Smooth muscle cell (in vitro differentiated cells): ENCODE results near the gene RTL1. TPM values are rescaled to one million over a fixed set of nuclear protein-coding genes. Genes with fewer than 3 reads are reported as not detected.

ENCODE experiments used
- DNase-seq: peaks from one replicate; lab custom pipeline; 2025; ENCODE audit not compliant: unreplicated experiment; lab: John Stamatoyannopoulos, UW
- H2AFZ ChIP-seq: fragments of 200-600 bp; sonication (generic); 2 replicates; pipeline ENCODE4 v1.6.0; 2016; ENCODE audit warnings: antibody characterized with exemption, low read depth, mild to moderate bottlenecking
- H3F3A ChIP-seq: fragments of 200-600 bp; sonication (generic); 2 replicates; pipeline ENCODE4 v1.6.0; 2017; ENCODE audit warnings: antibody characterized with exemption, low read depth
- H3K27ac ChIP-seq: fragments of 200-600 bp; sonication (generic); 2 replicates; pipeline ENCODE4 v1.5.1; 2016; ENCODE audit warnings: low read depth, mild to moderate bottlenecking
- H3K27me3 ChIP-seq: fragments of 200-600 bp; sonication (generic); 2 replicates; pipeline ENCODE4 v1.6.1; 2016; ENCODE audit warnings: low read depth, mild to moderate bottlenecking
- H3K36me3 ChIP-seq: fragments of 200-600 bp; sonication (generic); 2 replicates; pipeline ENCODE4 v1.5.1; 2016; ENCODE audit warnings: low read depth
- H3K4me1 ChIP-seq: fragments of 200-600 bp; sonication (generic); 2 replicates; pipeline ENCODE4 v1.5.1; 2016; ENCODE audit warnings: low read depth
- H3K4me2 ChIP-seq: fragments of 200-600 bp; sonication (generic); 2 replicates; pipeline ENCODE4 v1.6.0; 2016; ENCODE audit warnings: mild to moderate bottlenecking
- H3K4me3 ChIP-seq: fragments of 200-600 bp; sonication (generic); 2 replicates; pipeline ENCODE4 v1.5.1; 2016; ENCODE audit warnings: mild to moderate bottlenecking
- H3K79me2 ChIP-seq: fragments of 200-600 bp; sonication (generic); 2 replicates; pipeline ENCODE4 v1.6.0; 2016; ENCODE audit warnings: low read depth, mild to moderate bottlenecking
- H3K9ac ChIP-seq: fragments of 200-600 bp; sonication (generic); 2 replicates; pipeline ENCODE4 v1.6.0; 2016; ENCODE audit warnings: low read depth
- H3K9me3 ChIP-seq: fragments of 200-600 bp; sonication (generic); replicated peaks from 2 replicates; pipeline ENCODE4 v1.5.1; 2016; ENCODE audit warnings: low read depth
- H4K20me1 ChIP-seq: fragments of 200-600 bp; sonication (generic); 2 replicates; pipeline ENCODE4 v1.6.0; 2016; ENCODE audit warnings: low read depth
- WGBS: methylation state at CpG from one replicate; pipeline ENCODE4 v1.1.7; 2016; ENCODE audit warnings: low lambda C conversion rate; 5-methylcytosine and 5-hydroxymethylcytosine counted together
- polyA plus RNA-seq: library from polyadenylated mRNA; unstranded; fragments of >200 nt; fragmentation: Nextera tagmentation; extraction: Ambion mirVana; gene quantifications from 2 replicates; pipeline ENCODE4 v1.2.1, GENCODE V29; 2016
- total RNA-seq: library from RNA; depleted of rRNA; stranded (reverse); fragments of >200 nt; gene quantifications from 2 replicates; pipeline ENCODE4 v1.2.3, GENCODE V29; 2014
- TF ChIP-seq, protein P1 (sequence below): fragments of 200-600 bp; sonication (generic); IDR thresholded peaks from 2 replicates; pipeline ENCODE4 v1.5.1; 2017; ENCODE audit warnings: borderline replicate concordance, mild to moderate bottlenecking, antibody characterized with exemption; ENCODE audit not compliant: insufficient read depth, poor library complexity, severe bottlenecking

The RTL1 gene
- total and polyA plus RNA-seq, 2 experiments from 2014 or later: 6.7 to 13.9 TPM

DNA sequence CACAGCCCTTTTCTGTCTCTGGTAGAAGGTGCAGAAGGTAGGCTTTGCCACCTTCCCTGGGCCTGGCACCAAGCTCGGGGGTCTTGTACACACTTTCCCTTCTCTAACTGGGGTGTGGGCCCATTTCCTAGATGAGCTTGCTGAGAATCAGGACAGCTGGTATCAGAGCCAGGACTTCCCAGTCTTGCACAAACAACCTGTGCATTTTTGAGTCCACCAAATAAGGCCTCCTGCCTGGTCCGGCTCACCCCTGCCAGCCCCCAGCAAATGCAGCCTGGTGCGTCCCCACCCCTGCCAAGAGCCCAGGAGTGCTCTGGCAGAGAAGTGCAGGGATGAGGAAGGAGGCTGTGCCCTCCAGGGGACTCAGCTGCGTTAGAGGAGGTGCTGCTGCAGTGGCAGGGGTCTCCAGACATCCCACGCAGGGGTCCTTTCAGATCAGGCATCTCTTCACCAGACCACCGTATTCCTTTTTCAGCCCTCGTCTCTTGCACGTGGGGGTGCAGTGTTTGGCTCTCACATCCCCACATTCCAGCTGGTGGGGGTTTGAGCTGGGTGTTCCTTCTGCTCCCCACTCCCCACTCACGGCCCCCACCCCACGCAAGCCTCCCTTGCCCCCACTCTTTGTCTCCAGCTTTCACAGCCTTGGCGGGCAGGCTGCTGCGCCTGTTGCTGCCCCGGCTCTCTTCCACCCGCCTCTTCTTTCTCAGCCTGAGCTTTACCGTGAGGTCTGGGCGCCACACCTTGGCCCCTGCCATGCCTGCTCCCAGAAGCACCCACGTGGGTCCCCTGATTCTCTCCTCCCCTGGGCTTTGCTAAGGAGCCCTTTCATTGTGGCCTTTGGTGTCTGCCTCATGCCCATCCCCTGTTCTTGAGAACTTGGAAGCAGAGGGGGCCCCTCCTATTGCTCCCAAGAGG is 45.3 kb downstream of the RTL1 start:
- DNase-seq: no peak
- H3K36me3 ChIP-seq: no peaks in the 10 kb centered on the region
- H3K9me3 ChIP-seq: no peaks in the 10 kb centered on the region
- H3K4me1 ChIP-seq: no peaks in the 10 kb centered on the region
- H2AFZ ChIP-seq: no peak overlapping the region
- no peak overlapping the region for H3K4me2 ChIP-seq
- no peak overlapping the region for H3K9ac ChIP-seq
- H3K79me2 ChIP-seq: no peaks in the 10 kb centered on the region
- H4K20me1 ChIP-seq: no peaks in the 10 kb centered on the region
- 89% methylated on average over 16 of the region's 17 CpGs for WGBS
- H3K27ac ChIP-seq: no peak overlapping the region
- H3F3A ChIP-seq: no peaks in the 10 kb centered on the region
- TF ChIP-seq, protein P1, sequence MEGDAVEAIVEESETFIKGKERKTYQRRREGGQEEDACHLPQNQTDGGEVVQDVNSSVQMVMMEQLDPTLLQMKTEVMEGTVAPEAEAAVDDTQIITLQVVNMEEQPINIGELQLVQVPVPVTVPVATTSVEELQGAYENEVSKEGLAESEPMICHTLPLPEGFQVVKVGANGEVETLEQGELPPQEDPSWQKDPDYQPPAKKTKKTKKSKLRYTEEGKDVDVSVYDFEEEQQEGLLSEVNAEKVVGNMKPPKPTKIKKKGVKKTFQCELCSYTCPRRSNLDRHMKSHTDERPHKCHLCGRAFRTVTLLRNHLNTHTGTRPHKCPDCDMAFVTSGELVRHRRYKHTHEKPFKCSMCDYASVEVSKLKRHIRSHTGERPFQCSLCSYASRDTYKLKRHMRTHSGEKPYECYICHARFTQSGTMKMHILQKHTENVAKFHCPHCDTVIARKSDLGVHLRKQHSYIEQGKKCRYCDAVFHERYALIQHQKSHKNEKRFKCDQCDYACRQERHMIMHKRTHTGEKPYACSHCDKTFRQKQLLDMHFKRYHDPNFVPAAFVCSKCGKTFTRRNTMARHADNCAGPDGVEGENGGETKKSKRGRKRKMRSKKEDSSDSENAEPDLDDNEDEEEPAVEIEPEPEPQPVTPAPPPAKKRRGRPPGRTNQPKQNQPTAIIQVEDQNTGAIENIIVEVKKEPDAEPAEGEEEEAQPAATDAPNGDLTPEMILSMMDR: no peak
- H3K27me3 ChIP-seq: no peaks in the 10 kb centered on the region
- no peak overlapping the region for H3K4me3 ChIP-seq

GRCh38 chr14:100857233-100857922 is 46.1 kb downstream of the RTL1 start:
- H2AFZ ChIP-seq: no peak overlapping the region
- no peaks in the 10 kb centered on the region for H3K79me2 ChIP-seq
- no peak overlapping the region for H3K27ac ChIP-seq
- no peak overlapping the region for H3K9ac ChIP-seq
- H4K20me1 ChIP-seq: no peaks in the 10 kb centered on the region
- H3K9me3 ChIP-seq: no peaks in the 10 kb centered on the region
- H3K27me3 ChIP-seq: no peaks in the 10 kb centered on the region
- no peak for DNase-seq
- H3F3A ChIP-seq: no peaks in the 10 kb centered on the region
- TF ChIP-seq, protein P1: no peak
- H3K36me3 ChIP-seq: no peaks in the 10 kb centered on the region
- no peak overlapping the region for H3K4me3 ChIP-seq
- no peak overlapping the region for H3K4me2 ChIP-seq
- no peaks in the 10 kb centered on the region for H3K4me1 ChIP-seq
- WGBS: 91% methylated on average over 14 of the region's 14 CpGs

GRCh38 chr14:100856056-100856950 is 47.2 kb downstream of the RTL1 start:
- no peak overlapping the region for H2AFZ ChIP-seq
- no peak overlapping the region for H3K9ac ChIP-seq
- no peaks in the 10 kb centered on the region for H3K4me1 ChIP-seq
- H3K27me3 ChIP-seq: no peaks in the 10 kb centered on the region
- DNase-seq: no peak
- H3K4me3 ChIP-seq: no peak overlapping the region
- H3K27ac ChIP-seq: no peak overlapping the region
- no peaks in the 10 kb centered on the region for H3K36me3 ChIP-seq
- no peaks in the 10 kb centered on the region for H3K79me2 ChIP-seq
- no peak overlapping the region for H3K4me2 ChIP-seq
- H3K9me3 ChIP-seq: no peaks in the 10 kb centered on the region
- 93% methylated on average over 20 of the region's 20 CpGs for WGBS
- TF ChIP-seq, protein P1: no peak
- no peaks in the 10 kb centered on the region for H3F3A ChIP-seq
- H4K20me1 ChIP-seq: no peaks in the 10 kb centered on the region
